ENCODE data around the gene REELD1.

GRCh38 chr4:146278986-146279385 is 64.6 kb downstream of the REELD1 start:
- TF ChIP-seq CTCF (IDR thresholded peaks at IDR 0.05; ENCODE audit: low read depth, low read length, poor library complexity, severe bottlenecking), result no peak
- TF ChIP-seq EZH2phosphoT487 (IDR thresholded peaks at IDR 0.05; ENCODE audit: borderline replicate concordance, low read length), result no peak

Data from DOHH2 (cell line).